K562 (cell line): ENCODE measurements around the gene CNMD. TPM values are rescaled to one million over a fixed set of nuclear protein-coding genes. Genes with fewer than 3 reads are reported as not detected.

Source experiments
- ATAC-seq: fragments of 200-7000 bp; cut with Tn5 transposase; 3 replicates; pipeline ENCODE4 v1.9.1; 2020; ENCODE audit warnings: moderate library complexity
- BruUV-seq: library from RNA; stranded (reverse); fragments of 400-500 nt; replicated peaks from 2 replicates; lab custom pipeline; 2021; lab: Mats Ljungman, UMichigan
- CTCF ChIA-PET: fragments of 300-600 bp; formaldehyde crosslinking; extraction: SDS; loops from one replicate; lab custom pipeline; 2021; ENCODE audit warnings: low intra/inter-chr PET ratio; lab: Yijun Ruan, JAX
- POLR2A ChIA-PET: fragments of 300-600, 350-650 bp; sonication (Branson Sonifier 250); formaldehyde crosslinking; extraction: SDS; loops from one replicate; lab custom pipeline; 2021; ENCODE audit warnings: antibody characterized with exemption, inconsistent platforms; lab: Yijun Ruan, JAX
- DNase-seq, 4 experiments: peaks; one replicate each; pipeline versions ENCODE4 v3.0.0 to v3.0.0-alpha.2; 2011 to 2018; ENCODE audit warnings: low spot score in 3 of 4, mixed read lengths in 3 of 4; ENCODE audit errors: extremely low read depth in 1 of 4
- FAIRE-seq: peaks from 2 replicates; lab custom pipeline; 2011; peaks lifted over from hg19 to GRCh38; lab: Jason Lieb, UNC
- H2AFZ ChIP-seq: 2 replicates; pipeline ENCODE4 v1.6.0; 2011; ENCODE audit warnings: low read depth, low read length, control low read depth, inconsistent platforms
- H3K27ac ChIP-seq: fragments of 200-600 bp; 3 replicates; pipeline ENCODE4 v1.8.0; 2011; ENCODE audit warnings: low read depth, mild to moderate bottlenecking, control low read depth, inconsistent platforms, low read length, moderate library complexity, mixed read lengths; ENCODE audit errors: extremely low read depth
- H3K27me3 ChIP-seq, 2 experiments: fragments of 300-600 bp in 1 of 2; 2 replicates in 1 of 2; 3 replicates in 1 of 2; pipeline versions ENCODE4 v1.6.0 to v1.8.0; 2011; ENCODE audit warnings: inconsistent platforms in 2 of 2, low read length in 2 of 2, mild to moderate bottlenecking in 1 of 2, mixed read lengths in 1 of 2, moderate library complexity in 1 of 2; ENCODE audit not compliant: control insufficient read depth in 2 of 2, insufficient read depth in 2 of 2
- H3K36me3 ChIP-seq: fragments of 300-600 bp; 3 replicates; pipeline ENCODE4 v1.8.0; 2011; ENCODE audit warnings: mild to moderate bottlenecking, low read length, inconsistent platforms; ENCODE audit not compliant: control insufficient read depth, insufficient read depth
- H3K4me1 ChIP-seq, 2 experiments: fragments of 200-600 bp in 1 of 2; replicated peaks in 1 of 2; 2 replicates in 1 of 2; 3 replicates in 1 of 2; pipeline versions ENCODE4 v1.5.1 to v1.8.0; 2011; ENCODE audit warnings: inconsistent platforms in 2 of 2, low read length in 2 of 2, mild to moderate bottlenecking in 1 of 2, mixed read lengths in 1 of 2, moderate library complexity in 1 of 2; ENCODE audit not compliant: control insufficient read depth in 2 of 2, insufficient read depth in 2 of 2
- H3K4me2 ChIP-seq: 2 replicates; pipeline ENCODE4 v1.6.1; 2011; ENCODE audit warnings: low read length, control low read depth, inconsistent platforms, mixed read lengths; ENCODE audit not compliant: insufficient read depth
- H3K4me3 ChIP-seq: fragments of 200-600 bp; sonication (generic), shearing (Covaris generic); 2 replicates; pipeline ENCODE4 v1.5.1; 2016; ENCODE audit warnings: control low read depth, inconsistent platforms
- H3K79me2 ChIP-seq: fragments of 200-600 bp; 3 replicates; pipeline ENCODE4 v1.8.0; 2011; ENCODE audit warnings: low read length, inconsistent platforms; ENCODE audit not compliant: control insufficient read depth, insufficient read depth
- H3K9ac ChIP-seq, 2 experiments: 2 replicates each; pipeline versions ENCODE4 v1.6.0 to v1.6.1; 2011; ENCODE audit warnings: low read depth in 2 of 2, low read length in 2 of 2, control low read depth in 1 of 2, inconsistent platforms in 1 of 2, mild to moderate bottlenecking in 1 of 2, mixed read lengths in 1 of 2; ENCODE audit not compliant: insufficient read depth in 1 of 2
- H3K9me1 ChIP-seq: one replicate; pipeline ENCODE4 v1.6.0; 2011; ENCODE audit warnings: inconsistent platforms, mild to moderate bottlenecking, low read length, moderate library complexity; ENCODE audit not compliant: control insufficient read depth, insufficient read depth
- H3K9me3 ChIP-seq: replicated peaks from 2 replicates; pipeline ENCODE4 v1.5.1; 2011; ENCODE audit warnings: low read depth, low read length, inconsistent platforms; ENCODE audit not compliant: control insufficient read depth, insufficient read depth
- H4K20me1 ChIP-seq: replicated peaks from 2 replicates; pipeline ENCODE4 v1.6.1; 2011; ENCODE audit warnings: low read length, inconsistent platforms, mixed read lengths; ENCODE audit not compliant: control insufficient read depth, insufficient read depth
- CBX8 ChIP-seq: fragments of 200-600 bp; sonication (generic); IDR thresholded peaks from 2 replicates; pipeline ENCODE4 v1.6.1; 2012; ENCODE audit warnings: borderline replicate concordance, mixed run types, low read depth, mild to moderate bottlenecking, moderate library complexity, mixed read lengths, low read length, control low read depth, inconsistent platforms; ENCODE audit not compliant: poor library complexity, severe bottlenecking; ENCODE audit errors: extremely low read depth
- FOXM1 ChIP-seq, 2 experiments: fragments of 450-650 bp in 1 of 2; sonication (generic) in 1 of 2; formaldehyde crosslinking in 1 of 2; IDR thresholded peaks; 2 replicates each; pipeline versions ENCODE4 v1.6.1 to v1.9.0; 2017 to 2022; ENCODE audit warnings: low read depth in 2 of 2, mild to moderate bottlenecking in 2 of 2, missing genetic modification reagents in 1 of 2, moderate library complexity in 1 of 2
- MYC ChIP-seq, 2 experiments: fragments of 250-450 bp in 1 of 2; sonication (Bioruptor Pico) in 1 of 2; IDR thresholded peaks; 2 replicates each; pipeline versions ENCODE4 v1.5.1 to v1.6.1; 2012 to 2021; ENCODE audit warnings: low read depth in 2 of 2, borderline replicate concordance in 1 of 2, improper control_type of control experiment in 1 of 2, low read length in 1 of 2, mild to moderate bottlenecking in 1 of 2, moderate library complexity in 1 of 2
- NFRKB ChIP-seq: fragments of 450-650 bp; IDR thresholded peaks from 2 replicates; pipeline ENCODE4 v1.6.1; 2016; ENCODE audit warnings: low read depth
- RB1 ChIP-seq: fragments of 450-650 bp; IDR thresholded peaks from 2 replicates; pipeline ENCODE4 v1.6.1; 2017; ENCODE audit warnings: low read depth, mild to moderate bottlenecking
- RCOR1 ChIP-seq, 2 experiments: IDR thresholded peaks; 2 replicates each; pipeline ENCODE4 v1.6.1; 2012; ENCODE audit warnings: low read depth in 2 of 2, low read length in 2 of 2, borderline replicate concordance in 1 of 2, improper control_type of control experiment in 1 of 2
- SIX5 ChIP-seq, 2 experiments: IDR thresholded peaks; 2 replicates each; pipeline ENCODE4 v1.6.1; 2011; ENCODE audit warnings: low read length in 2 of 2, borderline replicate concordance in 1 of 2, low read depth in 1 of 2, mild to moderate bottlenecking in 1 of 2, moderate library complexity in 1 of 2; ENCODE audit not compliant: insufficient read depth in 1 of 2
- SMAD4 ChIP-seq: fragments of 250-450 bp; sonication (Bioruptor Pico); conservative IDR thresholded peaks from 2 replicates; pipeline ENCODE4 v1.8.0; 2021; ENCODE audit warnings: inconsistent platforms, mild to moderate bottlenecking, moderate library complexity
- SOX6 ChIP-seq: fragments of 450-650 bp; IDR thresholded peaks from 2 replicates; pipeline ENCODE4 v1.6.1; 2014; ENCODE audit warnings: mild to moderate bottlenecking
- TCF7 ChIP-seq: sonication (generic); IDR thresholded peaks from 2 replicates; pipeline ENCODE4 v1.6.1; 2016; ENCODE audit warnings: antibody characterized with exemption, borderline replicate concordance
- ZNF232 ChIP-seq: sonication (generic); formaldehyde crosslinking; IDR thresholded peaks from 2 replicates; pipeline ENCODE4 v1.8.0; 2022; ENCODE audit warnings: mild to moderate bottlenecking, missing genetic modification reagents
- ZNF77 ChIP-seq: fragments of 250-450 bp; sonication (Bioruptor Pico); IDR thresholded peaks from 2 replicates; pipeline ENCODE4 v1.5.0; 2020
- ZZZ3 ChIP-seq: fragments of 450-650 bp; IDR thresholded peaks from 2 replicates; pipeline ENCODE4 v1.6.1; 2016; ENCODE audit warnings: antibody characterized with exemption, mild to moderate bottlenecking, moderate library complexity
- WGBS: fragments of 100-300 bp; shearing (Covaris generic); methylation state at CpG from one replicate; pipeline ENCODE4 v1.1.6; 2016; ENCODE audit warnings: low coverage, mixed read lengths; ENCODE audit not compliant: insufficient coverage; ENCODE audit errors: missing lambda C conversion rate; 5-methylcytosine and 5-hydroxymethylcytosine counted together
- in situ Hi-C: fragments of 300-500 bp; cut with MboI; formaldehyde crosslinking; loops from 4 replicates; pipeline ENCODE4 v1.15.0; 2018; ENCODE audit warnings: inconsistent platforms, mixed read lengths
- intact Hi-C: fragments of 100-400 bp; cut with micrococcal nuclease; formaldehyde crosslinking; loops from 2 replicates; pipeline ENCODE4 v1.14.2; 2022
- polyA plus RNA-seq, 8 experiments: library from polyadenylated mRNA; depleted of rRNA in 4 of 8; stranded (reverse) in 5 of 8; unstranded in 3 of 8; fragments of >200 nt; fragmentation: Nextera tagmentation in 2 of 8; fragmentation: Illumina TruSeq in 1 of 8; extraction: Ambion mirVana in 2 of 8; extraction: Trizol in 1 of 8; gene quantifications; 2 replicates each; pipeline versions ENCODE4 v1.2.1 to v1.2.3, GENCODE V29; 2011 to 2014; ENCODE audit warnings: inconsistent platforms in 1 of 8, missing spikeins in 1 of 8
- total RNA-seq, 7 experiments: library from RNA; depleted of rRNA in 6 of 7; stranded (reverse); fragments of >200 nt in 6 of 7; fragmentation: Illumina TruSeq in 2 of 7; extraction: Trizol in 2 of 7; gene quantifications; 2 replicates each; pipeline versions ENCODE4 v1.2.1 to v1.2.3, GENCODE V29; 2011 to 2021; ENCODE audit warnings: low replicate concordance in 1 of 7
- TF ChIP-seq, protein P1 (sequence below): fragments of 450-650 bp; formaldehyde crosslinking; IDR thresholded peaks from 2 replicates; pipeline ENCODE4 v1.4.0; 2020; ENCODE audit warnings: mild to moderate bottlenecking, moderate library complexity
- TF ChIP-seq, protein P2 (sequence below): fragments of 450-650 bp; conservative IDR thresholded peaks from 2 replicates; pipeline ENCODE4 v1.6.1; 2016; ENCODE audit warnings: missing genetic modification characterization, low read depth, mild to moderate bottlenecking, missing compliant biosample characterization, moderate library complexity
- TF ChIP-seq, protein P3 (sequence below): sonication (generic); IDR thresholded peaks from 2 replicates; pipeline ENCODE4 v1.6.1; 2016

The CNMD gene
- total and polyA plus RNA-seq, 9 of the 15 experiments (the other 6 are each of a cell fraction or from before 2014, with no cell fraction given), result not detected

DNA sequence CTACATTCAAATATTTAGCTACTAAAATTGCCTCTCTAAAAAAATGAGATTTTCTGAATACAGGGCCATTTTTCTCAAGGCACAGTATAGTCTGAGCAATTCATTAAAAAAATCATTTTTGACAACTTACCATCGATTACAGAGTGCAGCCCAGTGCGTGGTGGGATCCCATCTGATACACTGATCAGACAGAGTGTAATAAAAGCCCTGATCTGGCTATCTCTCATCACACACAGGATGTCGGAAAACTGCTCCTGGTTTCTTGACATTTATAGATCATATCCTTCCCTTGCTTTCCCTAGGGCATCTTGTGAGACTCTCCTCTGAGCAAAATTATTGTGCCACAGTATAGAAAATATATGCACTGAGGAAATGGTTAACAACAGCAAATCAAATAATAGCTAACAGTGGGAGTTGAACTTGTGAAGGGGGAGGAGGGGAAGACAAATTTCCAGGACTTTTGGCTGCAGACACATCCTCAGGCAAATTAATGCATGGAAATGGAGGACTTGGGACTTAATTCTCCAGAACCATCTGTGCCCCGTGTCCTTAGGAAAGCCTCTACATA lies 28.4 kb upstream of the CNMD start (continued):
- TF ChIP-seq, protein P1, sequence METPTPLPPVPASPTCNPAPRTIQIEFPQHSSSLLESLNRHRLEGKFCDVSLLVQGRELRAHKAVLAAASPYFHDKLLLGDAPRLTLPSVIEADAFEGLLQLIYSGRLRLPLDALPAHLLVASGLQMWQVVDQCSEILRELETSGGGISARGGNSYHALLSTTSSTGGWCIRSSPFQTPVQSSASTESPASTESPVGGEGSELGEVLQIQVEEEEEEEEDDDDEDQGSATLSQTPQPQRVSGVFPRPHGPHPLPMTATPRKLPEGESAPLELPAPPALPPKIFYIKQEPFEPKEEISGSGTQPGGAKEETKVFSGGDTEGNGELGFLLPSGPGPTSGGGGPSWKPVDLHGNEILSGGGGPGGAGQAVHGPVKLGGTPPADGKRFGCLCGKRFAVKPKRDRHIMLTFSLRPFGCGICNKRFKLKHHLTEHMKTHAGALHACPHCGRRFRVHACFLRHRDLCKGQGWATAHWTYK (CRISPR knock-in tag), result no peak
- no peak for TF ChIP-seq SIX5 (IDR thresholded peaks at IDR 0.05; ENCODE audit: borderline replicate concordance in 1 of 2, insufficient read depth in 1 of 2, low read depth in 1 of 2, low read length in 2 of 2)
- no peak for TF ChIP-seq ZNF77 (CRISPR knock-in tag)
- no peak for TF ChIP-seq SOX6
- no peak for TF ChIP-seq RB1

DNA sequence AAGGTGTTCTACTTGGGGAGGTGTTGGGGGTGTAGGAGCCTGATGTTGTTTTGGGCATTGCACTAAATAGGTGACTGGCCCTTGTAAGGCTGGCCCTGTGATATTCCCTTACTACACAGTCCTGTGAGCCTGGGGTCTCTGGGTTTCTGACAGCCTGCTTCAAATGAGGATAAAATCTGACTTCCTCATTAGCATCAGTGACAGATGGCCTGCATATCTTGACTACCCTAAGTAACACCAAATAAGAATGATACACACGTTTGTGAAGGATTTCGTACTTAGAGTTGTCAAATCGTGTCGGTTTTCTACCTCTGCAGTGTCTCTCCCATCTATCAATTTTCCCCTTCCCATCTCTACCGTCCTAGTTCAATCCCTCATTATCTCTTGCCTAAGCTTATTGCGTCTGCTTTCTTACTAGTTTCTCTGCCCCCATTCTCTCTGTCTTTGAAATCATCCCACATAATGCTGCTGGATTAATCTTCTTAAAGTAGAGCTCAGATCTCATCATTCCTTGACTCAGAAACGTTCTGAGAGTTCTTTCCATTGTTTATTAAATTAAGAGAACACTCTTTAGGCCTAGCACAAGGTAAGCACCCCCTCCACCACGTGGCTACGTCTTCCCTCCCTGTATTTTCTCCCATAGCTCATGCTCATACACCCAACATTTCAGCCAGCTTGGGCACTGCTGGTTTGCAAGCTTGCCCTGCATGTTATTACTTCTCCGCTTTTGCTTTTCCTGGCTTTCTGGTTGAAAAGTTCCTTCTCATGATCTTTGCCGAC lies 26.2 kb upstream of the CNMD start:
- H3K36me3 ChIP-seq, result no peaks in the 10 kb centered on the region
- TF ChIP-seq CBX8 (no peak), NFRKB (no peak), TCF7 (no peak), MYC (IDR thresholded peaks at IDR 0.05; ENCODE audit: low read depth, low read length) (no peak), MYC (CRISPR knock-in tag; IDR thresholded peaks at IDR 0.05; ENCODE audit: borderline replicate concordance, low read depth) (no peak), ZZZ3 (no peak), FOXM1 (IDR thresholded peaks at IDR 0.05; ENCODE audit: low read depth) (no peak), FOXM1 (CRISPR knock-in tag; IDR thresholded peaks at IDR 0.05; ENCODE audit: low read depth) (no peak), RCOR1 (IDR thresholded peaks at IDR 0.05; ENCODE audit: borderline replicate concordance in 1 of 2, low read depth in 2 of 2, low read length in 2 of 2) (no peak), ZNF232 (no peak), SMAD4 (CRISPR knock-in tag) (no peak)
- TF ChIP-seq, protein P2, sequence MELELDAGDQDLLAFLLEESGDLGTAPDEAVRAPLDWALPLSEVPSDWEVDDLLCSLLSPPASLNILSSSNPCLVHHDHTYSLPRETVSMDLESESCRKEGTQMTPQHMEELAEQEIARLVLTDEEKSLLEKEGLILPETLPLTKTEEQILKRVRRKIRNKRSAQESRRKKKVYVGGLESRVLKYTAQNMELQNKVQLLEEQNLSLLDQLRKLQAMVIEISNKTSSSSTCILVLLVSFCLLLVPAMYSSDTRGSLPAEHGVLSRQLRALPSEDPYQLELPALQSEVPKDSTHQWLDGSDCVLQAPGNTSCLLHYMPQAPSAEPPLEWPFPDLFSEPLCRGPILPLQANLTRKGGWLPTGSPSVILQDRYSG, result no peak
- TF ChIP-seq, protein P3, sequence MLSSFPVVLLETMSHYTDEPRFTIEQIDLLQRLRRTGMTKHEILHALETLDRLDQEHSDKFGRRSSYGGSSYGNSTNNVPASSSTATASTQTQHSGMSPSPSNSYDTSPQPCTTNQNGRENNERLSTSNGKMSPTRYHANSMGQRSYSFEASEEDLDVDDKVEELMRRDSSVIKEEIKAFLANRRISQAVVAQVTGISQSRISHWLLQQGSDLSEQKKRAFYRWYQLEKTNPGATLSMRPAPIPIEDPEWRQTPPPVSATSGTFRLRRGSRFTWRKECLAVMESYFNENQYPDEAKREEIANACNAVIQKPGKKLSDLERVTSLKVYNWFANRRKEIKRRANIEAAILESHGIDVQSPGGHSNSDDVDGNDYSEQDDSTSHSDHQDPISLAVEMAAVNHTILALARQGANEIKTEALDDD, result no peak

More for the DNA sequence above, 26.2 kb upstream of the CNMD start:
- no peaks in the 10 kb centered on the region; a peak in 1 of 5 replicates for H3K27me3 ChIP-seq
- WGBS, result 0% methylated on average over 7 of the region's 11 CpGs
- no peaks in the 10 kb centered on the region for H3K79me2 ChIP-seq
- no peak overlapping the region for H3K27ac ChIP-seq
- ChIA-PET CTCF (no interaction called here), POLR2A (interaction anchor here (0.5 kb wide), 1 partner anchor 33 kb away, joined by 3 read pairs; no protein-coding TSS in a partner anchor)
- H3K9ac ChIP-seq, result no peak overlapping the region
- no peak overlapping the region for H3K4me3 ChIP-seq
- H3K4me1 ChIP-seq, result no peaks in the 10 kb centered on the region
- no peak overlapping the region for H2AFZ ChIP-seq
- no peak for FAIRE-seq
- intact Hi-C loops (no loop called here), in situ Hi-C loops (no loop called here)
- no peaks in the 10 kb centered on the region for H3K9me1 ChIP-seq
- no peaks in the 10 kb centered on the region for H3K9me3 ChIP-seq
- no peak for DNase-seq
- ATAC-seq, result no peak
- no peak overlapping the region for H3K4me2 ChIP-seq
- BruUV-seq, result no TSS peak
- no peaks in the 10 kb centered on the region for H4K20me1 ChIP-seq
